HG02938 (cell line): ENCODE results near the gene RNLS.
A peak's percentile ranks its signal among the peaks of the same experiment; 100 is the strongest.

Experiments used
- ATAC-seq: cut with Tn5 transposase; IDR thresholded peaks from one replicate; pipeline ENCODE4 v1.9.1; 2021; ENCODE audit warnings: mild to moderate bottlenecking, moderate library complexity; ENCODE audit not compliant: unreplicated experiment

Gene RNLS

GRCh38 chr10:88270061-88270808 is 312.9 kb downstream of the RNLS start:
- no peak for ATAC-seq

- ATAC-seq: no peak
Measured at GRCh38 chr10:88262591-88263234, 320.4 kb downstream of the RNLS start.

DNA sequence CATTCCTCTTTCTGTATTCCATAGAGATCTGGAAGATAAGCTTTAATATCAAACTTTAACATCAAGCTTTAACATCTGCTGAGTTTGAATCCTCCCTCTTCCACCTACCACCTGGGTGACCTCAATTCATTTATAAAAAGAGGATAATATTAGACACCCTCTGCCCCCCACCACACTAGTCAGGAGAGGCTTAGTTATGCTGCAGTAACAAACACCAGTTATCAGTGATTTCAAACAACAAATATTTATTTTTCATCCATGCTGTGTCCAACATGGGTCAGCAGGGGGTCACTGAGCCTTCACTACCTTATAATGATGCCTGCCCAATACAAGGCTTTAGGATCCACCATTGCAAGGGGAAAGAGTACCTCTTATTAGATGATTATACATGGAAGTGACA is 322.0 kb downstream of the RNLS start:
- ATAC-seq: no peak

GRCh38 chr10:88260329-88261051 is 322.6 kb downstream of the RNLS start:
- ATAC-seq: peak; percentile 64

GRCh38 chr10:88259381-88259780 is 323.7 kb downstream of the RNLS start:
- no peak for ATAC-seq

- no peak for ATAC-seq
Measured at GRCh38 chr10:88256886-88257285, 326.2 kb downstream of the RNLS start.

DNA sequence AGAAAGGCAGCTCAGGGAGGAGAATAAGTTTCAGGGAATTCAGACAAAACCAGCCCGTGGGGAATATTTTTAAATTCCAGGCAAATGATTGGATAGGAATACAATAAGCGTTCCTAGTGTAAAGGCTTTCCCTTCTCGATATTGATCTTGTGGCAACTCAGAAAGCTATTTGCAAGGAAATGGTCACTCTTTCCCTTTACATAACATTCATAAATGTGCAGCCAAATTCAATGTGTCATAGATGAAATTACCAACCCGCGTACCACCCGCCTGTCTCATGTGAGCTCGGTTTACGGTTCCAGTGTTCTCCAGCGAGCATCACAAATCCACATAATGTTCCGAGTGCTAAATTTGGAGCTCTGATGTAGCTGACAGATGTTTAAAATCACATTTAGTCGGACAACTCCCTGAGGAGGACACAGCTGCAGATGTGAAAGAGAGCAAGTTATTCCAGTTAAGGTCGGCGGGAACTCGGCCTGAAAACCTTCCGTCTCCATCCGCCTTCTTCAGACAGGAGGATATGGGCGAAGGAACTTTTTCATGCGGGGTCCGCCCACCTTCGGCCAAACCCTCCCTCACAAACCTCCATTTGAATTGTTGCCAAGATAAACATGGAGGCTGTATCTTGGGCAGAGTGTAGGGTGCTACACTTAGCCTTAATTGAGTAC is 327.0 kb downstream of the RNLS start:
- ATAC-seq: no peak

- no peak for ATAC-seq
Measured at GRCh38 chr10:88254091-88254490, 329.0 kb downstream of the RNLS start.

- ATAC-seq: no peak
Measured at GRCh38 chr10:88253622-88254021, 329.5 kb downstream of the RNLS start.

GRCh38 chr10:88253128-88253527 is 330.0 kb downstream of the RNLS start:
- ATAC-seq: no peak

DNA sequence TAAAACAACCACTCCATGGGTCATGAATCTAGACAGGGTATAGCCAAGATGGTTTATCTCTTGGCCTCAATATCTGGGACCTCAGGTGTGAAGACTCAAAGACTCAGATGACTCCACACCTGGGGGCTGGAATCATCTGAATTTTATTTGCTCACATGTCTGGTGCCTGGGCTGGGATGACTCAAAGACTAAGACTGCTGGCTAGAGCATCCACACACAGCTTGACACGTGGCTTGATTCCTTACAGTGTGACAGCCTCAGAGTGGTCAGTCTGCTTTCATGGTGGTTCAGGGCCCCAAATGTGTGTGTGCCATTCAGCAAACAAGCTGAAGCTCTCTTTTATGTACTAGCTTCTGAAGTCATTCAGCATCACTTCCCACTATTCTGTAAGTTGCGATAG is 333.7 kb downstream of the RNLS start:
- no peak for ATAC-seq

GRCh38 chr10:88246675-88247074 is 336.4 kb downstream of the RNLS start:
- ATAC-seq: no peak

- no peak for ATAC-seq
Measured at GRCh38 chr10:88245974-88246511, 337.1 kb downstream of the RNLS start.

DNA sequence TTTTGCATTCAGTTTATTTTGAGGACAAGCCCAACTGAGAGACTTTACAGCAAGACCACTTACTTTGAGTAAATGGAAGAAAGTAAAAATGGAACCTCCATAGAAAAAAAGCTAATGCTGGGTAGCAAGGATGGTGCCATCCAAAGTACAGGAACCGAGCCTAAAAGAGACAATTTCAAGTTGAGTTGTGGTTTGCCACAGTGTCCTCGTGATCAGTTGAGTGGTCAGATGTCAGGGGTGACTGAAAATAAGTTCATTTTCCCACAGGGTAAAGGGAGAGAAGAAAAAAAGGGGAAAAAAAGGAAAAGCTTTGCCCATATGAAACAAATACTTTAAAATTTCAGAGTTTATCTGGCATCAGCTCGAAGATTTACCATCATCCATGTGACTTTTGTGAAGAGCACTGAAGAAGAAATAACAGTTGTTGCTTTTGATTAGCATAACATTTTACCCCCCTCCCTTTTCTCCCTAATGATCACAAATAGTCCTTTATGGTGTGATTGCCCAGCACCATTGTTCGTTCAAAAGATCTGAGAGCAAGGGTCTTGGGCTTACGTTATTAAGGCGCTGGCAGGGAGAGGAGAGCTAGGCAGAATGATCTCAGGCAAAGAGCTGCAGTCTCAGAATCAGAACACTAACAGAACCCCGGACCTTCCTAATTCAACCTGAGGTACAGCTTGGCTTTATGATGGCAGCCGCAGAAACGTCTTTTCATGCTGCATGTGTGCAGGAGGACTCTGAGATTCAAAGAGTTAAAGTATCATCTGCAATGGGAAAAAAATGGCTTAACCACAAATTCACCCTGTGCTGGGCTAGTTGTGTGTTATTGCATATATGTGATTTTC is 338.1 kb downstream of the RNLS start:
- ATAC-seq: no peak

GRCh38 chr10:88243836-88244730 is 339.0 kb downstream of the RNLS start:
- no peak for ATAC-seq

- no peak for ATAC-seq
Measured at GRCh38 chr10:88243202-88243744, 339.8 kb downstream of the RNLS start.

DNA sequence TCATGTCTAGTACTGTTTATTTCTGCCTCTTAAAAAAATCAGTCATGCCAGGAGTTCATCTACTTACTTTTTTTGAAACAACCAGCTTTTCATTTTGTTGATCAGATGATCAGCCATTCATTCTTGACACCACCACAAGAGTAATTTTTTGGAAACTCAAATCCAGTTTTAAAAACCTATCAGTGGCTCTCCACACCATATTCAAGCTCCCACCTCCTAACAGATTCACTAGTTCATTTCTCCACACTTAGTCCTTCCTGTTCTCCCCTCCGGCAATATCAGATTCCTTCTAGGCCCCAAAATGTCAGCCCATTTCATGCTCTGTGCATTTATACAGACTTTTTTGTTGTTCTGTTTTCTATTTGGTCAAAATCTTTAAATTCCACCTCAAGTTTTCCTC is 341.6 kb downstream of the RNLS start:
- ATAC-seq: no peak

DNA sequence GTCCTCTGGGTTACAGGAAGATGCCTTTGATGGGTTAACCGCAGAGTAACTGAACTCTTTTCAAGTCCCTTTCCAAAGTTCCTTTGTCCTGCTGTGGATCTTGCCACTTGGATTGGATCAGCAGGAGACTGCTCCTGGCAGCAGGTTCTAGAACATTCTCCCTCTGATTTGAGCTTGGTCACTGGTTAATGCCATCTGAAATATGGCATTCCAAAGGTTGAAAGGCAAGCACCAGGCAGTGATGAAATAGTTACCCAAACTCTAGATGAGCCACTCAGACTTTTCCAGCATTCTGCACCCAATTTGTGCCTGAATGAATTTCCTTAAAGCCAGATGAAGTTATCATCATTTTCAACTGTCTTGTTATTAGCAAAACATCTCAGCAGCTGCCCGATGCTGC is 343.9 kb downstream of the RNLS start:
- no peak for ATAC-seq

DNA sequence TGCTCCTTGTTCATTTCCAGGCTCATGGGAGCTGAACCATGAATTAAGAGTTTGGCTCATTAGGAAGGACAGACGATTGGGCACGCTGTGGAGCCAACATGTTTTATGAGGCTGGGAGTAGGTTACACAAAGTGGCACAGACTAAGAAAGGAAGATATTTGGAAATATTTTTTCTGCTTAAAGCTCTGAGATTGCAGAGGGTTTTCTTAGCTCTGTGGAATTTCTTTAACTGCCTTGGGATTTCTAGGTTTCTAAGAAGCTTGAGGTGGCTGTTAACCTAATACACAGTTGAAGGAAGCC is 344.6 kb downstream of the RNLS start:
- no peak for ATAC-seq
